Karpas-422 (cell line): Measurements from ENCODE around the gene ERV3-1. TPM values are rescaled to one million over a fixed set of nuclear protein-coding genes. Genes with fewer than 3 reads are reported as not detected.
"Not testable (repeated sequence)": the region's sequence is repeated elsewhere in the genome, so short reads cannot be mapped to it uniquely, and the experiment has no call there.

Experiments used
- DNase-seq: peaks from one replicate; pipeline ENCODE4 v3.0.0-alpha.2; 2015
- H2AFZ ChIP-seq: fragments of 200-600 bp; sonication (generic); 2 replicates; pipeline ENCODE4 v1.6.1; 2014; ENCODE audit warnings: antibody characterized with exemption, low read length, mixed read lengths
- H3K27ac ChIP-seq: fragments of 200-600 bp; sonication (generic); 2 replicates; pipeline ENCODE4 v1.5.1; 2014; ENCODE audit warnings: mild to moderate bottlenecking, low read length, moderate library complexity
- H3K27me3 ChIP-seq: fragments of 200-600 bp; sonication (generic); 2 replicates; pipeline ENCODE4 v1.6.1; 2014; ENCODE audit warnings: low read length, mixed read lengths
- H3K36me3 ChIP-seq: fragments of 200-600 bp; sonication (generic); 2 replicates; pipeline ENCODE4 v1.6.1; 2014; ENCODE audit warnings: low read length, mixed read lengths; ENCODE audit not compliant: insufficient read depth
- H3K4me1 ChIP-seq: fragments of 200-600 bp; sonication (generic); 2 replicates; pipeline ENCODE4 v1.6.1; 2014; ENCODE audit warnings: mild to moderate bottlenecking, low read length, mixed read lengths
- H3K4me2 ChIP-seq: fragments of 200-600 bp; sonication (generic); 2 replicates; pipeline ENCODE4 v1.6.1; 2014; ENCODE audit warnings: low read length, low read depth, mild to moderate bottlenecking; ENCODE audit not compliant: poor library complexity, severe bottlenecking
- H3K4me3 ChIP-seq: fragments of 200-600 bp; sonication (generic); 2 replicates; pipeline ENCODE4 v1.5.1; 2014; ENCODE audit warnings: mild to moderate bottlenecking, antibody characterized with exemption, low read length, mixed read lengths
- H3K79me2 ChIP-seq: fragments of 200-600 bp; sonication (generic); 2 replicates; pipeline ENCODE4 v1.6.1; 2014; ENCODE audit warnings: mild to moderate bottlenecking, low read length, mixed read lengths
- H3K9ac ChIP-seq: fragments of 200-600 bp; sonication (generic); 2 replicates; pipeline ENCODE4 v1.6.0; 2014; ENCODE audit warnings: low read length
- H3K9me2 ChIP-seq: fragments of 200-600 bp; sonication (generic), shearing (Covaris generic); replicated peaks from 2 replicates; pipeline ENCODE4 v1.6.0; 2014; ENCODE audit warnings: mild to moderate bottlenecking, low read length, moderate library complexity; ENCODE audit not compliant: insufficient read depth
- H3K9me3 ChIP-seq: fragments of 300-700, 200-600 bp; sonication (generic); 2 replicates; pipeline ENCODE4 v1.6.1; 2014; ENCODE audit warnings: low read length, mixed read lengths
- H4K20me1 ChIP-seq: fragments of 200-600 bp; sonication (generic); 2 replicates; pipeline ENCODE4 v1.6.1; 2014; ENCODE audit warnings: mild to moderate bottlenecking, antibody characterized with exemption, low read length, low read depth; ENCODE audit not compliant: insufficient read depth
- small RNA-seq: library from RNA; depleted of rRNA; stranded (forward); fragments of <200 nt; gene quantifications from one replicate; pipeline ENCODE3, GENCODE V24; 2014
- total RNA-seq: library from RNA; depleted of rRNA; stranded (reverse); fragments of >200 nt; shearing (Covaris generic); gene quantifications from 2 replicates; pipeline ENCODE4 v1.2.3, GENCODE V29; 2014; ENCODE audit warnings: low replicate concordance; rRNA removed

ERV3-1 gene
- total RNA-seq, 1 experiment from 2014 or later: 20.0 TPM

GRCh38 chr7:64944667-64945502 lies 61.6 kb downstream of the ERV3-1 start:
- H3K9ac ChIP-seq, H2AFZ ChIP-seq, H3K27ac ChIP-seq, H3K9me3 ChIP-seq, H3K79me2 ChIP-seq, H3K4me1 ChIP-seq, H3K27me3 ChIP-seq, H3K4me2 ChIP-seq, H3K36me3 ChIP-seq, H4K20me1 ChIP-seq, H3K4me3 ChIP-seq, H3K9me2 ChIP-seq, DNase-seq: not testable (repeated sequence)

Small RNA genes within 50 kb of the gene (small RNA-seq; reads per million reads assigned to genes)
- not detected for gene RNU6-1229P

Other genes starting within 250 kb of the ERV3-1 start
- 13.6 and 27.2 TPM in 2 replicates for gene ZNF138, start 212.3 kb downstream of the ERV3-1 start, total RNA-seq
- 16.2 and 22.0 TPM in 2 replicates for gene ZNF273, start 103.4 kb downstream of the ERV3-1 start, total RNA-seq
- gene ZNF117, start 15.7 kb downstream of the ERV3-1 start, total RNA-seq: 6.8 and 19.0 TPM in 2 replicates